ENCODE measurements around the gene GNG12. TPM values are rescaled to one million over a fixed set of nuclear protein-coding genes. Genes with fewer than 3 reads are reported as not detected.

GNG12 gene
- total RNA-seq, 4 donors from 2014 or later = 69.1 to 161 (median 97.7) TPM

DNA sequence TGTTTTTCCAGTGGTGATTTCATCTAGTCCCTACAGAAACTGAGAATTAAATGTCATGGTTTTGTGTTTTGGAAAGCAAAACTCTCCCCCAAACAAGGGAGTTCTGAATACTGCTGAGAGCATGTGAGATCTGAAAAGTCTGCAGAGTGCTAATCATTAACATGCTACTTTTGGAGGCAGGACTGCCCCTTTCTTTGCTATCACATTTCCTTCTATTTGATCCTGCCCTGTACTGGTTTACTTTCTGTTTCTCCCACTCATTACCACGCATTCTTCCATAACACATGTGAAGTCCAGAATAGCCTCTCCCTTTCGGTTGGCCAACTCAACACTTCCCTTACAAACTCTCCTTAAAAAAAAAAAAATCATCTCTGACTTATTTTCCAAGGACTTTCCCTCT lies 84.6 kb downstream of the GNG12 start:
- TF ChIP-seq, protein P1, sequence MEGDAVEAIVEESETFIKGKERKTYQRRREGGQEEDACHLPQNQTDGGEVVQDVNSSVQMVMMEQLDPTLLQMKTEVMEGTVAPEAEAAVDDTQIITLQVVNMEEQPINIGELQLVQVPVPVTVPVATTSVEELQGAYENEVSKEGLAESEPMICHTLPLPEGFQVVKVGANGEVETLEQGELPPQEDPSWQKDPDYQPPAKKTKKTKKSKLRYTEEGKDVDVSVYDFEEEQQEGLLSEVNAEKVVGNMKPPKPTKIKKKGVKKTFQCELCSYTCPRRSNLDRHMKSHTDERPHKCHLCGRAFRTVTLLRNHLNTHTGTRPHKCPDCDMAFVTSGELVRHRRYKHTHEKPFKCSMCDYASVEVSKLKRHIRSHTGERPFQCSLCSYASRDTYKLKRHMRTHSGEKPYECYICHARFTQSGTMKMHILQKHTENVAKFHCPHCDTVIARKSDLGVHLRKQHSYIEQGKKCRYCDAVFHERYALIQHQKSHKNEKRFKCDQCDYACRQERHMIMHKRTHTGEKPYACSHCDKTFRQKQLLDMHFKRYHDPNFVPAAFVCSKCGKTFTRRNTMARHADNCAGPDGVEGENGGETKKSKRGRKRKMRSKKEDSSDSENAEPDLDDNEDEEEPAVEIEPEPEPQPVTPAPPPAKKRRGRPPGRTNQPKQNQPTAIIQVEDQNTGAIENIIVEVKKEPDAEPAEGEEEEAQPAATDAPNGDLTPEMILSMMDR (IDR thresholded peaks at IDR 0.05; ENCODE audit: low read depth) = no peak

DNA sequence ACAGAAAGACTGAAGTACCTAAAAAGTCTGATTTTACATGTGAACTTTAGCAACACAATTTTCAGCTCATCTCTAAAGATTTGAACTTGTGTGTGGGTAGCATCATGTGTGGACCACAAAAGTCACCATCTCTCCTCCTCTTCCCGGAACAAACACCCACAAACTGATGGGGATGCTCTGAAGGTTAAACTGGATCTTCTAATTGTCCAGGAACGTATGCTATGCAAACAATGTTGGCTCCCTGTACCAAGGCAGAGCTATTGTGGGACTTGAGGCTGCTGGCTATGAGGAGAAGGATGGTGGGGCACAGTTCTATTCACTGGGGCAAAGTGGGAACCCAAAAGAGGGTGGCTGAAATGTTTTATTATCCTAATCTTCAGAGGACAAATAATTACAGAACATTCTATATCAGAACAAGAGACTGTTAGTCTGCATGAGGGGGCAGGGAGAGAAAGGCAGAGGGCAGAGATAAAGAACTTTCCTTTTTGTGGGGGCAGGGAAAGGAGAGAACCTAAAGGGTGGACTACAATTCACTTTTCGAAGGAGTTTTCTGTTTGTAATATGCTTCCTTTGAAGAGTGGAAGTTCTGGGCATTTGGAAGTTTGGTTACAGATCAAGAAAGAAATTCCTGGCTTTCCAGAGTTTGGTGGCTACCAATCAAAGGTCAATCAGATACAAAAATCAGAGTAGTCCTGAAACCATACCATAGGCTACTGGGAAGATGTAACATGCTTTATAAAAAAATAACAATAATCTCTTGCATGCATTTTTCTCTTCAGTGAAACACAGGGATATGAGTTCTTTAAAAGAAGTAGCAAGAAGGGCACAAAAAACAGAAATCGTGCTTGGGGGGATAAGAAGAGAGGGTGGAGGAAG lies 85.4 kb downstream of the GNG12 start:
- TF ChIP-seq, protein P1 (IDR thresholded peaks at IDR 0.05; ENCODE audit: low read depth) = no peak

DNA sequence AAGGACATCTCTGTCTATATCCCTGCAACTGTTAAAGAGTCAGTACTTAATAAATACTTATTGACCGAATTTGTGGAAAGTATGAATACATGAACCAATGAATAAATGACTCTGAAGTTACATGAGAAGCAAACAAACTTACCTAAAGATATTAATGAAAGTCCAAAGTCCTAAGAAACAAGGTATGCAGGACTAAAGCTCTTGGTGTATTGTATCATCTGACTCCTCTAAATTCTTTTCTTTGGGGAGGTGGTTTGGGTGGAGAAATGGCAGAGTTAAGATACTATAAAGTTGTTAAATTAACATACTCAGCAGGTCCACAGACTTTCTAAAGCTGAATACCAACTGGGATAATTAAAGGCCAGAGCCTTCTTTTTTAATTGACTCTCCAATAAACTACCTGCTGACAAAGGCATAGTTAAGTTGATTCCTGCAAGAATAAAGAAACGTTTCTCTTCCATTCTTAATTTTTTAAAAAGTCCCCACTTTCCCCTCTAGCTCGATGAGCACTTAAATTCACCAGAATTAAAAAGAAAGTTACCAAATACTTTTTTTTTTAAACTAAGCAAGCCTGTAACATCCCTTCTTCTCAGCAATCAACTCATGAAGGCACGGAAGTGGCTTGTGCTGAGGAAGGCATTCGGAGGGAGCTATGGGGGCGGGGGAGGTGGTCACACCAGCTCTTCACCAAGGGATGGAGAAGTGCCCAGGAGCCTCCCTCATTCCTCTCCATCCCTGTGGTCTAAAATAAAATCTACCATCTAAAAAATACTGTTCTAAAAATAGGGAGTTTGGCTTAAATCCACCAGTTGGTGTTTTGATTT lies 87.2 kb downstream of the GNG12 start:
- TF ChIP-seq, protein P1 (IDR thresholded peaks at IDR 0.05; ENCODE audit: low read depth) = no peak

DNA sequence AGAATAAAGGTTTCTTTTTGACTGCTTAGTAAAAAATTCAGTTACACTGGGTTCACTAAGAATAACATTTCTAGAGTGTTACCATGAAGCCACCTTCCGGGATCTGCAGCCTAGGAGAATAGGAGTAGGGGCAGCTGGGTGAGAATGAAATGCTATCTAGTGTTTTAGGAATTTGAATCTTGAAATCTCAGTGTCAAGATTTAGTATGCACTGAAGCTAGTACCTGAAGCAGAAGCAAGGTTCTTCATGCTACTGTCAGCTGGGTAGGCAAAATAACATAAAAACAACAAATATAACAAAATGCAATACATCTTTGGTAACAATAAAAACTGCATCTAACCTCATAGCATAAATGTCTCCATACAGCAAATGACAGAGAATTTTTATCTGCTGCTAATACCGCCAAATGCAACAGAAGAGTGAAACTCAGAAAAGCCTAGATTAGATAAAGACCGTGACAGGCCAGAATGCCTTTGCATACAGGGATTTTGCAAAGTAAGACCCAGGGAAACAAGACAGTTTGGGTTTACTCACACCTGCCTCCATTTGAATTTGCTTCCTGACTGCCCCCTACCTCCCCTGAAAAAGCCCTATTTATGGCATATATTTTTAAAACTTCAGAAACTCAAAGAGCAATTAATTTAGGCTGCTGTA lies 90.1 kb downstream of the GNG12 start:
- TF ChIP-seq, protein P1 (IDR thresholded peaks at IDR 0.05; ENCODE audit: low read depth) = no peak

DNA sequence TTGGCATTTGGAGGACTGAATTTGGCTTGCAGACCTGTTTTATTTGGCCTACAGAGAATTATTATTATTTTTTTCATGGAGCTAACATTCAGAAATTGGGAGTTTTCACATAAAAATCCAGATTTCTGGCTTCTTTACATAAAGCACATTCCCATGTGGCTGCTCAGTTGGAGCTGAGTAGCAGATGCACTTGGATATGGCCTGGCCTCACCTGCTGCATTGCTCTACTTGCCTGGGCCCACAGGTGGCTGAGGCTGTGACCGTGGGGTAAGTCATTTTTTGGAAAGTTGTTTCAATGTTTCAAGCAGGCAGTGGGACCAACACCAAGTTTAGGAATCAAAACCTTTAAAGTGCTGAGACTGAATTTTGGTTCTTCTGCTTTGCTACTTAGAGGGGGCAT lies 91.5 kb downstream of the GNG12 start:
- TF ChIP-seq, protein P1 (IDR thresholded peaks at IDR 0.05; ENCODE audit: low read depth) = no peak

DNA sequence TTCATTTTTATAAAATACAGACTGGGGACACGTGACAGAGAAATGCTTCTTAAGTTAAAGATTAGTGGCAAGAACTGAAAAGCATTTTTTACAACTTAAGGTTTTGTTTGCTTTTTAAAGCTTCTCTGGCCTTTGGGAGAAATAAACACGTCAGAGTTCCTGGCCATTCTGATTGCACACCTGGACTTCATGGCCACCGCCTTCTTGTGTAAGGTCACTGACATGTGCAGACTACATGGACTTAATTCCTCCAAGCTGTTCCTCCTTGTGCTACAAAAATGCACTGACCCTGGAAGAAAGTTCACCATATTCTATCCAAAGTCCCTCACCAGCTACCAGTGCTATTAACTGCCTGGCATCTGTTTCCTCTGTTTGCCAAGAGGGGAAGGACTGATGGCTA lies 92.1 kb downstream of the GNG12 start:
- TF ChIP-seq, protein P1 (IDR thresholded peaks at IDR 0.05; ENCODE audit: low read depth) = no peak

DNA sequence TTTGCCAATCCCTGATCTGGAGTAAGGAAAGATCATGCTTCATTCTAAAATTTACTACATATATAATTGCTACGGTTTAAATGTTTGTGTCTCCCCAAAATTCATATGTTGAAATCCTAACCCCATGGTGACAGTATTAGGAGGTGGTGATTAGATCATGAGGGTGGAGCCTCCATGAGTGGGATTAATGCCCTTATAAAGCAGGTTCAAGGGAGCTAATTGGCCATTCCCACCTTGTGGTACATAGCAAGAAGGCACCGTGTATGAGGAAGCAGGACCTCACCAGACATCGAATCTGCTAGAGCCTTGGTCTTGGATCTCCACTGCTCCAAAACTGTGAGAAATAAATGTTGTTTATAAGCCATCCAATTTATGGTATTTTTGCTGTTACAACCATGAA lies 92.7 kb downstream of the GNG12 start:
- TF ChIP-seq, protein P1 (IDR thresholded peaks at IDR 0.05; ENCODE audit: low read depth) = no peak

Measured in subcutaneous adipose tissue (tissue), 4 donors.